Esophagus squamous epithelium (tissue), 4 donors: Measurements from ENCODE around the gene ZNF215.

ENCODE experiments used
- CTCF ChIP-seq, 6 experiments: fragments of 450-650 bp in 4 of 6; fragments of 200-600 bp in 2 of 6; sonication (generic) in 2 of 6; IDR thresholded peaks; one replicate each; pipeline ENCODE4 v1.5.1; 2016 to 2019; ENCODE audit warnings: antibody characterized with exemption in 6 of 6, mild to moderate bottlenecking in 4 of 6, moderate library complexity in 4 of 6
- POLR2A ChIP-seq, 4 donors: fragments of 450-650 bp; IDR thresholded peaks; one replicate each; pipeline ENCODE4 v1.6.1; 2017; ENCODE audit warnings: antibody characterized with exemption in 4 of 4, mild to moderate bottlenecking in 4 of 4, moderate library complexity in 3 of 4

DNA sequence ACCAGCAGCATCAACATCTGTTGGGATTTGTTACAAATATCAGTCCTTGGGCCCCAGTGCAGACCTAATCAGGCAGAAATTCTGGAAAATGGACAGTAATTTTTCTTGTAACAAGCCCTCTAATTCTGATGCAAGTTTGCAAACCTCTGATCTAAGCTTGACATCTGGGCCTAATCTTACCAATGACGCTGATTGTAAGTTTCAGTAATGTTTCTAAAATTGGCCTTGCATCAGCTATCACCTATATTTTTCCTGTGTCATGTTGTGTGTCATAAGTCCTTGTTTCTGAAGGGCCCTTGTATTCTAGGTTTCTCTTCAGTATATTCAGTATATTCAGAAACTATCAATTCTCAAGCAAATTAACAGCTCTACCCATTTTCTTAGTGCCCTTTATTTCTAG, 36.4 kb downstream of the ZNF215 start:
- TF ChIP-seq CTCF (IDR thresholded peaks at IDR 0.05) (no peak), POLR2A (IDR thresholded peaks at IDR 0.05) (no peak)
